ENCODE measurements around the gene PRSS1. TPM values are rescaled to one million over a fixed set of nuclear protein-coding genes. Genes with fewer than 3 reads are reported as not detected.
A peak's percentile ranks its signal among the peaks of the same experiment; 100 is the strongest.
"Not testable (repeated sequence)": the region's sequence is repeated elsewhere in the genome, so short reads cannot be mapped to it uniquely, and the experiment has no call there.

PRSS1 gene
- total and polyA plus RNA-seq, 8 donors = 10.0 to 233 (median 61.0) TPM; not detected in 3

DNA sequence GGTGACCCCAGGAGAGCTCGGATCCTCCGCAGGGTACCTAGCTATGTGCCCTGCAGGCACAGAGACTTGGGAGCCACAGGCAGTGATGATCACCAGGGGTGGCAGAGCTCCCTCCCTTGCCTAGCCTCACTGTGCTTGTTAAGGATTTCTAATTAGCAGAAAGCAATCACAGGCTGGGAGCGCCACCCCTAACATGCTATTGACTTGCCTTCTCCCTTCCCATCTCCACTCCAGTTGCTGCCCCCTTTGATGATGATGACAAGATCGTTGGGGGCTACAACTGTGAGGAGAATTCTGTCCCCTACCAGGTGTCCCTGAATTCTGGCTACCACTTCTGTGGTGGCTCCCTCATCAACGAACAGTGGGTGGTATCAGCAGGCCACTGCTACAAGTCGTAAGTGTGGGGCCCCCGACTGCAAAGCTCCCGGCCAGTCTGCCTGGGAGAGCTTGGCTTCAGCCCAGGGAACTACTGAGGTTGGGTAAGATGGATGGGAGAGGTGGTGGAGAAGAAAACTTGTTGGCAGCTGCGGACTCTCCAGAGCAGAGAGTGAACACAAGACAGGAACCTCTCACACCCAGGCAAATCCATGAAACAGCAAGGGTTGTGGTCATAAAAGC is 1.2 kb downstream of the PRSS1 start:
- Histone ChIP-seq H3K4me3 (no peak overlapping the region), H3K27ac (no peak overlapping the region), H3K36me3 (no peaks in the 10 kb centered on the region), H3K9me3 (no peaks in the 10 kb centered on the region), H3K4me1 (no peaks in the 10 kb centered on the region), H3K27me3 (no peaks in the 10 kb centered on the region)
- WGBS, 5 donors = 58 to 81% (median 73%) methylated on average over 9 of the region's 9 CpGs
- DNase-seq = no peak
- intact Hi-C loops (cut with DNase I; ENCODE audit: low total_unique reads) = no loop called here
- TF ChIP-seq, protein P1, sequence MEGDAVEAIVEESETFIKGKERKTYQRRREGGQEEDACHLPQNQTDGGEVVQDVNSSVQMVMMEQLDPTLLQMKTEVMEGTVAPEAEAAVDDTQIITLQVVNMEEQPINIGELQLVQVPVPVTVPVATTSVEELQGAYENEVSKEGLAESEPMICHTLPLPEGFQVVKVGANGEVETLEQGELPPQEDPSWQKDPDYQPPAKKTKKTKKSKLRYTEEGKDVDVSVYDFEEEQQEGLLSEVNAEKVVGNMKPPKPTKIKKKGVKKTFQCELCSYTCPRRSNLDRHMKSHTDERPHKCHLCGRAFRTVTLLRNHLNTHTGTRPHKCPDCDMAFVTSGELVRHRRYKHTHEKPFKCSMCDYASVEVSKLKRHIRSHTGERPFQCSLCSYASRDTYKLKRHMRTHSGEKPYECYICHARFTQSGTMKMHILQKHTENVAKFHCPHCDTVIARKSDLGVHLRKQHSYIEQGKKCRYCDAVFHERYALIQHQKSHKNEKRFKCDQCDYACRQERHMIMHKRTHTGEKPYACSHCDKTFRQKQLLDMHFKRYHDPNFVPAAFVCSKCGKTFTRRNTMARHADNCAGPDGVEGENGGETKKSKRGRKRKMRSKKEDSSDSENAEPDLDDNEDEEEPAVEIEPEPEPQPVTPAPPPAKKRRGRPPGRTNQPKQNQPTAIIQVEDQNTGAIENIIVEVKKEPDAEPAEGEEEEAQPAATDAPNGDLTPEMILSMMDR (IDR thresholded peaks at IDR 0.05) = no peak
- no peak for TF ChIP-seq POLR2AphosphoS5 (IDR thresholded peaks at IDR 0.05)
- no peak for TF ChIP-seq POLR2A (IDR thresholded peaks at IDR 0.05)
- no peak for TF ChIP-seq EP300 (IDR thresholded peaks at IDR 0.05)

DNA sequence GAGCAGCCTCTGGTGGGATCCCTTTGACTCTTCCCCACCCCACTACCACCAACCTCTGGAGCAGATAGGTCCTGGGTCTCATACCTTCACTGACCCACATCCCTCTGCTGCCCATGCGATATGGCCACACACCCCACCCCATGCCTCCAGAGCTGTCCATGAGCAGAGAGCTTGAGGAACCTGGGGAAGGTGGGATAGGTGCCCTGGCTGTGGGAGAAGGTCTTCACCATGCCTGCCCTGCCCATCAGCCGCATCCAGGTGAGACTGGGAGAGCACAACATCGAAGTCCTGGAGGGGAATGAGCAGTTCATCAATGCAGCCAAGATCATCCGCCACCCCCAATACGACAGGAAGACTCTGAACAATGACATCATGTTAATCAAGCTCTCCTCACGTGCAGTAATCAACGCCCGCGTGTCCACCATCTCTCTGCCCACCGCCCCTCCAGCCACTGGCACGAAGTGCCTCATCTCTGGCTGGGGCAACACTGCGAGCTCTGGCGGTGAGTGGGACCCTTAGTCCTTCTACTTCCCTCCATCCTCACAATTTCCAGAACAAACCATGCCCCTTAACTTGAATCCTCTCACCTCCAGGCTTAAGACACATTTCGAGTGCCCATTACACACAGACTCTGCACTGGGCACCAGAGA is 2.4 kb downstream of the PRSS1 start:
- H3K27ac ChIP-seq; H3K36me3 ChIP-seq; H3K4me3 ChIP-seq; H3K4me1 ChIP-seq; H3K9me3 ChIP-seq; DNase-seq; H3K27me3 ChIP-seq; intact Hi-C loops (cut with DNase I; ENCODE audit: low total_unique reads): not testable (repeated sequence)
- WGBS, 5 donors = 86 to 92% (median 91%) methylated on average over 13 to 14 of the region's 14 CpGs

DNA sequence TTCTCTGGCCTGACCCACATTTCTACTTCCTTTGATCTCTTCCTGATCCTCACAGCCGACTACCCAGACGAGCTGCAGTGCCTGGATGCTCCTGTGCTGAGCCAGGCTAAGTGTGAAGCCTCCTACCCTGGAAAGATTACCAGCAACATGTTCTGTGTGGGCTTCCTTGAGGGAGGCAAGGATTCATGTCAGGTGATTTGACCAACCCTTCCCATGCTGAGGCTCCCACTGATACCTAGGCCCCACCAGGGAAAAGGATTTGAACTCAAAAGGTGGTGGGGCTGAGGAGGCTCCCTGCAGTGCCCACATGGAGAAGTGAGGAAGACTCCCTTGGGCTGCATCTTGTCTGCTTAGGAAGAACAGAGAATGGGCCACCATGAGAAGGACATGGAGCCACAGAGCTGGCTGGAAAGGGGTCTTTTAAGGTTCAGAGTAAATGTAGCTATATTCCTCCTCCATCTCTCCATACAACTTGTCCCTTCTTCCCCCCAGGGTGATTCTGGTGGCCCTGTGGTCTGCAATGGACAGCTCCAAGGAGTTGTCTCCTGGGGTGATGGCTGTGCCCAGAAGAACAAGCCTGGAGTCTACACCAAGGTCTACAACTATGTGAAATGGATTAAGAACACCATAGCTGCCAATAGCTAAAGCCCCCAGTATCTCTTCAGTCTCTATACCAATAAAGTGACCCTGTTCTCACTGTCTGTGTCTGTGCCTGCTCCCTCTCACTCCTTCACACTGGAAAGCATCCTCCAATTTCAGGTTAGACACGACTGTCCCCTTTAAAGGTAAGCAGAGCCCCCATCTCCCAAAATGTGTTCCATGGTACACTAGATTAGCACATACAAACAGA is 3.3 kb downstream of the PRSS1 start:
- no peaks in the 10 kb centered on the region for H3K9me3 ChIP-seq
- no peaks in the 10 kb centered on the region for H3K27me3 ChIP-seq
- DNase-seq = no peak
- no peak overlapping the region for H3K4me3 ChIP-seq
- intact Hi-C loops (cut with DNase I; ENCODE audit: low total_unique reads) = no loop called here
- TF ChIP-seq POLR2A (IDR thresholded peaks at IDR 0.05) (no peak), EP300 (IDR thresholded peaks at IDR 0.05) (no peak), POLR2AphosphoS5 (IDR thresholded peaks at IDR 0.05) (no peak)
- TF ChIP-seq, protein P1 (IDR thresholded peaks at IDR 0.05) = no peak
- no peaks in the 10 kb centered on the region for H3K36me3 ChIP-seq
- H3K27ac ChIP-seq = no peak overlapping the region
- WGBS, 5 donors = 55 to 67% (median 66%) methylated on average over 3 of the region's 3 CpGs
- no peaks in the 10 kb centered on the region for H3K4me1 ChIP-seq

DNA sequence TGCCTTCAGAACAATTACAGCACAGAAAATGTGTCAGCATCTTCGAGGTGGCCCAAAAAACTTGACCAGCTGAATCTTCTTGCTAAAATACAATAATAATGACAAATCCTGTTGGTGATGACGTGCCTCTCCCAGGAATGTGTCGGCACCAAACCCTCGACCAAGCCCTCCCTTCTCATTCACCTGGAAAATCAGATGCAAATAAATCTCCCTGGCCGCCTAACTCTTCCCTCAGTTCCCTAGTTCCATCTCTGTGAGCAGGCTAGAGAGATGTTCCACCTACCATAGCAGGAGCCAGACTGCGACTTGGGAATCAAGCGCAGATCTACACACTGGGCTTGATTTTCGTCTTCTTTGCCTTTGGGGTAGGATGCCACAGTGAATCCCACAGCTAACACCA is 4.1 kb downstream of the PRSS1 start:
- Histone ChIP-seq H3K27ac (no peak overlapping the region), H3K4me1 (no peaks in the 10 kb centered on the region), H3K27me3 (no peaks in the 10 kb centered on the region), H3K4me3 (no peak overlapping the region), H3K9me3 (no peaks in the 10 kb centered on the region), H3K36me3 (no peaks in the 10 kb centered on the region)
- DNase-seq = no peak
- intact Hi-C loops (cut with DNase I; ENCODE audit: low total_unique reads) = no loop called here
- TF ChIP-seq POLR2AphosphoS5 (IDR thresholded peaks at IDR 0.05) = no peak
- TF ChIP-seq EP300 (IDR thresholded peaks at IDR 0.05) = no peak
- TF ChIP-seq, protein P1 (IDR thresholded peaks at IDR 0.05) = no peak
- no peak for TF ChIP-seq POLR2A (IDR thresholded peaks at IDR 0.05)
- 52 to 79% (median 71%) methylated on average over 8 of the region's 8 CpGs for WGBS, 5 donors

DNA sequence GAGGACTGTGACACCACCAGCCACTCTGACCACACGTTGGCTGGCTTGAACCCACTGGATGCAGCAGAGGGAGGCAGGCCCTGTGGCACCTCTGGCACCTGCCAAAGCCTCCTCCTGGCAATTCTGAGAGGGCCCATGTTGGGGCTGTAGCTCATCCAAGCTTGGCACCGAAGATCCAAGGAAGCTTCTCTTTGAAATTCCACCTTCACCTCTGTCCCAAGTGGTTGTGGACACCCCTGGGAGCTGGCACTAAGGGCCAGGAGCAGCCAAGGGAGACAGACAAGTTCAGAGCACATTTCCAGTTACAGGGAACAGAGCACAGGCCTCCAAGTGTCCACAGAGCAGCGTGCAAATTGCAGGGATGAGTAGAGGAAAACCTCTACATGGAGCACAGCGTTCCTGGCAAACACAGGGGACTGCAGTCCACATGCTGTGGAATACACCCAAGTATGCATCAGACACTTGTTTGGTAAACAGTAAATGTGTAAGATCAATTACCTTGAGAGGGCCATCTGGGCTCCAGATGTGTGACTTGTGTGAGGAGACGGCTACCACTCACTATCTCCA is 4.7 kb downstream of the PRSS1 start:
- DNase-seq = peak in 1 of 2 donors; percentile 7
- H3K4me1 ChIP-seq; H3K9me3 ChIP-seq; H3K36me3 ChIP-seq; H3K27me3 ChIP-seq; H3K4me3 ChIP-seq; intact Hi-C loops (cut with DNase I; ENCODE audit: low total_unique reads); H3K27ac ChIP-seq: not testable (repeated sequence)
- WGBS, 5 donors = 35 to 50% (median 48%) methylated on average over 5 of the region's 5 CpGs
